HCT116 (cell line): ENCODE results near the gene OCA2.

Source experiments
- CBX3 ChIP-seq: IDR thresholded peaks from 2 replicates; pipeline ENCODE4 v1.6.1; 2012; ENCODE audit warnings: low read depth
- EGR1 ChIP-seq: IDR thresholded peaks from 2 replicates; pipeline ENCODE4 v1.6.1; 2012; ENCODE audit warnings: low read depth
- EZH2phosphoT487 ChIP-seq: fragments of 200-600 bp; IDR thresholded peaks from 2 replicates; pipeline ENCODE4 v1.6.1; 2018; ENCODE audit warnings: antibody characterized with exemption, borderline replicate concordance
- FOSL1 ChIP-seq: IDR thresholded peaks from 2 replicates; pipeline ENCODE4 v1.6.1; 2012; ENCODE audit warnings: low read depth
- POLR2AphosphoS5 ChIP-seq: IDR thresholded peaks from 2 replicates; pipeline ENCODE4 v1.6.1; 2011; ENCODE audit warnings: mild to moderate bottlenecking, low read depth, low read length, moderate library complexity
- SRF ChIP-seq: IDR thresholded peaks from 2 replicates; pipeline ENCODE4 v1.6.1; 2012; ENCODE audit warnings: low read depth
- YY1 ChIP-seq: IDR thresholded peaks from 2 replicates; pipeline ENCODE4 v1.6.1; 2011; ENCODE audit warnings: low read length, low read depth, moderate library complexity, mild to moderate bottlenecking; ENCODE audit not compliant: insufficient replicate concordance; ENCODE audit errors: extremely low read depth
- ZNF274 ChIP-seq: fragments of 200-500 bp; sonication (Bioruptor generic); IDR thresholded peaks from 2 replicates; pipeline ENCODE4 v1.6.1; 2014; ENCODE audit warnings: mild to moderate bottlenecking, low read depth, low read length, inconsistent platforms
- TF ChIP-seq, protein P1 (sequence below), 3 experiments: fragments of 200-600 bp in 1 of 3; sonication (generic) in 1 of 3; IDR thresholded peaks in 2 of 3; conservative IDR thresholded peaks in 1 of 3; 2 replicates each; pipeline ENCODE4 v1.5.1; 2012 to 2017; ENCODE audit warnings: low read depth in 2 of 3, low read length in 2 of 3, antibody characterized with exemption in 1 of 3, borderline replicate concordance in 1 of 3, control low read depth in 1 of 3, mild to moderate bottlenecking in 1 of 3, mixed read lengths in 1 of 3, mixed run types in 1 of 3, moderate library complexity in 1 of 3; ENCODE audit not compliant: insufficient read depth in 1 of 3
- TF ChIP-seq, protein P2 (sequence below): IDR thresholded peaks from 2 replicates; pipeline ENCODE4 v1.6.1; 2012; ENCODE audit warnings: low read depth
- TF ChIP-seq, protein P3 (sequence below): IDR thresholded peaks from 2 replicates; pipeline ENCODE4 v1.6.1; 2011; ENCODE audit warnings: mild to moderate bottlenecking, low read length, moderate library complexity; ENCODE audit not compliant: insufficient replicate concordance; ENCODE audit errors: extremely low read depth

DNA sequence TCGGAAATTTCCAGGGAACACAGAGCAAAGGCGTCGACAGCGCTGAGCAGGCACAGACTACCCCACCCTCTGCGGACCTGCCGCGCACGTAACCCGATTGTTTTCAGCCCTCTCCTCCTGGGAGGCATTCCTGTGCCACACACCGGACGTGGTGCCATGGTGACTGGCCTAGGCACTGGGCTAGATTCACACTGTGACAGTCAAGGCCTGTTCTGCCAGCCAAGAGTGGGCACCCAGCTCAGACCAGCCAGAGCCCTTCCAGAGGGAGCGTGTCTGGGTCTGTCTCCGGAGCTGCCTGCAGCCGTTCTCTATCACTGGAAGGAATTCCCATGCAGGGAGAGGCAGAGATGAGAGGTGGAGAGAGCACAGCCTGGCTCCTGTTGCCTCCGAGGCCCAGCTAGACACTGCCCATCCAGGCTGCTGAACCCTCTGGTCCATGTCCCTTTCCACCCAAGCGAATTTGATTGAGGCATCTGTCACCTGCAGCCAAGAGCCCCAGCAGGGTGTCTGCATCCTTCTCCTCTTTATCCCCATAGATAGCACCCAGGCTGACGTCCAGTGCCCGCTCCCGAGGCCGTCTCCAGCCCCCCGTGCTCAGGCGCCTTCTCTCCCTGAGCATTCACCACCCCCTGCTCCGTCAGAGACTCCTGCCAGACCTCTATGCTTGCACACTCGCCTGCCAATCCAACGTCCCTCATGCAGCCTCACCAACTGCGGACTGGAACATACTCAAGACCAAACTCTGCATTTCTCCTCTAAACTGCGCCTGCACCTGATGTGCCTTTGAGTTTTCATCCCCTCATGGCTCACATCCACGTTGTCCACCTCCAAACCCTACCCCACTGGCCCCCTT lies 267.5 kb downstream of the OCA2 start:
- TF ChIP-seq YY1, result no peak
- TF ChIP-seq, protein P1, sequence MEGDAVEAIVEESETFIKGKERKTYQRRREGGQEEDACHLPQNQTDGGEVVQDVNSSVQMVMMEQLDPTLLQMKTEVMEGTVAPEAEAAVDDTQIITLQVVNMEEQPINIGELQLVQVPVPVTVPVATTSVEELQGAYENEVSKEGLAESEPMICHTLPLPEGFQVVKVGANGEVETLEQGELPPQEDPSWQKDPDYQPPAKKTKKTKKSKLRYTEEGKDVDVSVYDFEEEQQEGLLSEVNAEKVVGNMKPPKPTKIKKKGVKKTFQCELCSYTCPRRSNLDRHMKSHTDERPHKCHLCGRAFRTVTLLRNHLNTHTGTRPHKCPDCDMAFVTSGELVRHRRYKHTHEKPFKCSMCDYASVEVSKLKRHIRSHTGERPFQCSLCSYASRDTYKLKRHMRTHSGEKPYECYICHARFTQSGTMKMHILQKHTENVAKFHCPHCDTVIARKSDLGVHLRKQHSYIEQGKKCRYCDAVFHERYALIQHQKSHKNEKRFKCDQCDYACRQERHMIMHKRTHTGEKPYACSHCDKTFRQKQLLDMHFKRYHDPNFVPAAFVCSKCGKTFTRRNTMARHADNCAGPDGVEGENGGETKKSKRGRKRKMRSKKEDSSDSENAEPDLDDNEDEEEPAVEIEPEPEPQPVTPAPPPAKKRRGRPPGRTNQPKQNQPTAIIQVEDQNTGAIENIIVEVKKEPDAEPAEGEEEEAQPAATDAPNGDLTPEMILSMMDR (IDR thresholded peaks at IDR 0.05 in 2 of 3, conservative IDR thresholded peaks at IDR 0.05 in 1 of 3; ENCODE audit: borderline replicate concordance in 1 of 3, insufficient read depth in 1 of 3, low read depth in 2 of 3, low read length in 2 of 3), result no peak
- TF ChIP-seq, protein P2, sequence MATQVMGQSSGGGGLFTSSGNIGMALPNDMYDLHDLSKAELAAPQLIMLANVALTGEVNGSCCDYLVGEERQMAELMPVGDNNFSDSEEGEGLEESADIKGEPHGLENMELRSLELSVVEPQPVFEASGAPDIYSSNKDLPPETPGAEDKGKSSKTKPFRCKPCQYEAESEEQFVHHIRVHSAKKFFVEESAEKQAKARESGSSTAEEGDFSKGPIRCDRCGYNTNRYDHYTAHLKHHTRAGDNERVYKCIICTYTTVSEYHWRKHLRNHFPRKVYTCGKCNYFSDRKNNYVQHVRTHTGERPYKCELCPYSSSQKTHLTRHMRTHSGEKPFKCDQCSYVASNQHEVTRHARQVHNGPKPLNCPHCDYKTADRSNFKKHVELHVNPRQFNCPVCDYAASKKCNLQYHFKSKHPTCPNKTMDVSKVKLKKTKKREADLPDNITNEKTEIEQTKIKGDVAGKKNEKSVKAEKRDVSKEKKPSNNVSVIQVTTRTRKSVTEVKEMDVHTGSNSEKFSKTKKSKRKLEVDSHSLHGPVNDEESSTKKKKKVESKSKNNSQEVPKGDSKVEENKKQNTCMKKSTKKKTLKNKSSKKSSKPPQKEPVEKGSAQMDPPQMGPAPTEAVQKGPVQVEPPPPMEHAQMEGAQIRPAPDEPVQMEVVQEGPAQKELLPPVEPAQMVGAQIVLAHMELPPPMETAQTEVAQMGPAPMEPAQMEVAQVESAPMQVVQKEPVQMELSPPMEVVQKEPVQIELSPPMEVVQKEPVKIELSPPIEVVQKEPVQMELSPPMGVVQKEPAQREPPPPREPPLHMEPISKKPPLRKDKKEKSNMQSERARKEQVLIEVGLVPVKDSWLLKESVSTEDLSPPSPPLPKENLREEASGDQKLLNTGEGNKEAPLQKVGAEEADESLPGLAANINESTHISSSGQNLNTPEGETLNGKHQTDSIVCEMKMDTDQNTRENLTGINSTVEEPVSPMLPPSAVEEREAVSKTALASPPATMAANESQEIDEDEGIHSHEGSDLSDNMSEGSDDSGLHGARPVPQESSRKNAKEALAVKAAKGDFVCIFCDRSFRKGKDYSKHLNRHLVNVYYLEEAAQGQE, result no peak
- TF ChIP-seq SRF, result no peak
- TF ChIP-seq CBX3, result no peak
- TF ChIP-seq POLR2AphosphoS5, result no peak
- no peak for TF ChIP-seq EZH2phosphoT487
- no peak for TF ChIP-seq ZNF274
- no peak for TF ChIP-seq EGR1
- TF ChIP-seq, protein P3, sequence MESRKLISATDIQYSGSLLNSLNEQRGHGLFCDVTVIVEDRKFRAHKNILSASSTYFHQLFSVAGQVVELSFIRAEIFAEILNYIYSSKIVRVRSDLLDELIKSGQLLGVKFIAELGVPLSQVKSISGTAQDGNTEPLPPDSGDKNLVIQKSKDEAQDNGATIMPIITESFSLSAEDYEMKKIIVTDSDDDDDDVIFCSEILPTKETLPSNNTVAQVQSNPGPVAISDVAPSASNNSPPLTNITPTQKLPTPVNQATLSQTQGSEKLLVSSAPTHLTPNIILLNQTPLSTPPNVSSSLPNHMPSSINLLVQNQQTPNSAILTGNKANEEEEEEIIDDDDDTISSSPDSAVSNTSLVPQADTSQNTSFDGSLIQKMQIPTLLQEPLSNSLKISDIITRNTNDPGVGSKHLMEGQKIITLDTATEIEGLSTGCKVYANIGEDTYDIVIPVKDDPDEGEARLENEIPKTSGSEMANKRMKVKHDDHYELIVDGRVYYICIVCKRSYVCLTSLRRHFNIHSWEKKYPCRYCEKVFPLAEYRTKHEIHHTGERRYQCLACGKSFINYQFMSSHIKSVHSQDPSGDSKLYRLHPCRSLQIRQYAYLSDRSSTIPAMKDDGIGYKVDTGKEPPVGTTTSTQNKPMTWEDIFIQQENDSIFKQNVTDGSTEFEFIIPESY, result no peak
- TF ChIP-seq FOSL1, result no peak
